Measurements from ENCODE around the gene SPOPL.

Gene SPOPL

GRCh38 chr2:138601458-138602165 lies 100.0 kb downstream of the SPOPL start:
- DNase-seq (ENCODE audit: low spot score): no peak

- no peak for DNase-seq (ENCODE audit: low spot score)
These were observed 100.5 kb downstream of the SPOPL start for GRCh38 chr2:138602166-138602460.

GRCh38 chr2:138607746-138608145 lies 106.2 kb downstream of the SPOPL start:
- DNase-seq (ENCODE audit: low spot score): no peak

- DNase-seq (ENCODE audit: low spot score): no peak
These were observed 107.9 kb downstream of the SPOPL start for GRCh38 chr2:138609446-138609845.

GRCh38 chr2:138610201-138610953 lies 108.8 kb downstream of the SPOPL start:
- no peak for DNase-seq (ENCODE audit: low spot score)

- no peak for DNase-seq (ENCODE audit: low spot score)
These were observed 113.7 kb downstream of the SPOPL start for GRCh38 chr2:138615257-138615656.

- no peak for DNase-seq (ENCODE audit: low spot score)
These were observed 115.5 kb downstream of the SPOPL start for GRCh38 chr2:138617026-138617425.

GRCh38 chr2:138618971-138619370 lies 117.4 kb downstream of the SPOPL start:
- DNase-seq (ENCODE audit: low spot score): no peak

GRCh38 chr2:138620431-138620830 lies 118.9 kb downstream of the SPOPL start:
- DNase-seq (ENCODE audit: low spot score): no peak

- DNase-seq (ENCODE audit: low spot score): no peak
These were observed 119.6 kb downstream of the SPOPL start for GRCh38 chr2:138621139-138621538.

GRCh38 chr2:138622613-138623012 lies 121.0 kb downstream of the SPOPL start:
- DNase-seq (ENCODE audit: low spot score): peak; percentile 3

Measured in pons (tissue), 1 donor.